HT1080 (cell line): ENCODE measurements around the gene ALOXE3. TPM values are rescaled to one million over a fixed set of nuclear protein-coding genes. Genes with fewer than 3 reads are reported as not detected.

ENCODE experiments used
- DNase-seq: peaks from one replicate; pipeline ENCODE4 v3.0.0-alpha.2; 2015; ENCODE audit warnings: low read depth
- polyA plus RNA-seq, 2 experiments: library from polyadenylated mRNA; depleted of rRNA; stranded (reverse); fragments of >200 nt; gene quantifications; 2 replicates each; pipeline ENCODE4 v1.2.3, GENCODE V29; 2015
- total RNA-seq: library from RNA; depleted of rRNA; stranded (reverse); fragments of >200 nt; shearing (Covaris generic); gene quantifications from 2 replicates; pipeline ENCODE4 v1.2.3, GENCODE V29; 2014; rRNA removed

Gene ALOXE3
- 0.60 and 1.0 TPM in 2 replicates for total RNA-seq
- polyA plus RNA-seq (2015; cell fraction: cytosol; rRNA removed), result 1.4 and 2.7 TPM in 2 replicates
- polyA plus RNA-seq (2015; cell fraction: nucleus; rRNA removed), result 1.9 and 2.1 TPM in 2 replicates

DNA sequence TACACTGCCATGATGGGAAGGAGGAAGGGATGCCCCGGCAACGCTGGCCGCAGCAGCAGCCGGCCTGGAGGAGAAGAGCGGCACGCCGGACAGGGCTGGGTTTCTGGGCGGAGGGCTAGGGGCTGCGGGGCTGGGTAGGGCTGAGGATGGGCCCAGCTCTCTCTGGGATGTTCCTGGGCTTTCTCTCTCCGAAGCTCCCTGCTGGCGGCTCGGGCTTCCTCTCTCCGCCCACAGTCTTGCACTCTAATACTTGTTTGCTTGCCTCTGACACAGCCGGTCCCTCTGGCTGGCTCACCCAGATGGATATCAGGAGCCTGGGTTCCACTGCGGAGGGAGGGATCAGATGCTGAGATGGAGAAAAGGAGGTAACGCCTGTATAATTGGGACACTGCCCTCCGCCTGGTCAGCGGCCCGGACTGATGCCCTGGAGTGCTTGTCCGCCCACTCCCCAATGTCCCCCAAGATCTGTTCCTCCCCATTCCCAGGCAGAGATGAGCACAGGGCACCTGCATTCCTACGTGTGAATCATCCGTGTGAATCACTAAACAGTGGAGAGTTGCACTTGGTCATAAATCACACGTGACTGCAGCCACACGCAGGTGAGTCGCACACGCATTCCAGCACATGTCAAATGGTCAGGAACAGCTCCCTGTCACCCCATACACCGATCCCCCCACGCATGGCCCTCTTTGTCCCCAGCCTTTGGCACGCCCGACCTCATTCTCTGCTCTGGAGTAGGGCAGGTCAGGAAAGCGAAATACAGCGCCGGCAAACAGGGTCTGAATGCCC, at the start of gene ALOXE3:
ALOXE3 (minus strand) TSS at position 535 of the 789 bp plus-strand sequence; CDS start at position 11, 524 bp downstream.
- peak; percentile 82 for DNase-seq

DNA sequence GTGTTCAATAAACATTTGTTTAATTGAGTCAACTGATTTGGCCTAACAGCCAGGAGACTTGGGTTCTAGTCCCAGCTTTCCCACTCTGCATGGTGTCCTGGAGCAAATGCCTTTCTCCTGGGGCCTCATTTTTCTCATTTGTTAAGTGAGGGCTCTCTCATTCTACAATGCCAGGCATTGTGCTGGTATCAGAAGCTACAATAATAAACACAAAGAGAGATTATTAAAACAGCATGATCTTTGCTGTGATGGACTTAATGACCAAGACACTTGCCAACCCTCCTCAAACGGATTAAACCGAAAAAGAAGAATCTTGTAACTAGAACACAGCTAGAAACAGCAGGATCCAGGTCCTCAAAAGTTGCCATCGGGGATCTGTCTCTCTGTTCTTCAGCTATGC, 49.2 kb upstream of the ALOXE3 start:
- no peak for DNase-seq

DNA sequence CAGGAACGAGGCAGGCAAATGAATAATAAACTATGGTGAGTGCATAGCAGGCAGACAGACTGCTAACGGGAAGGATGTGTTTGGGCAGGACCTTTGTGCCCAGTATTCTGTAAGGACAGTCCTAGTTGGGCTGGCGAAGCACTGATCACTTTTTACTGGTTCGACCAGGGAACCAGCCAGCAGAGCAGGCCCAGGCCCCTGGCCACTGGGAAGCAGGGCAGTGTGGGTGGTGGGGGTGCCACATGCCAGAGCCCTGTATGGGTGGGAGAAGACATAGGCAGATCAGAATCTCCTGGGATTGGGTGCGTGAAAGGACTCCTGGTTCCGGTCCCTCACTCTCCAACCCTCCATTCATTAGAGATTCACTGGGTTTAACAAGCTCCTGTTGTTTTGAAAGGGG, 48.4 kb upstream of the ALOXE3 start:
- no peak for DNase-seq

- no peak for DNase-seq
Observed at GRCh38 chr17:8164815-8165131, 46.5 kb upstream of the ALOXE3 start.

GRCh38 chr17:8163978-8164814, 45.9 kb upstream of the ALOXE3 start:
- peak; percentile 38 for DNase-seq

DNA sequence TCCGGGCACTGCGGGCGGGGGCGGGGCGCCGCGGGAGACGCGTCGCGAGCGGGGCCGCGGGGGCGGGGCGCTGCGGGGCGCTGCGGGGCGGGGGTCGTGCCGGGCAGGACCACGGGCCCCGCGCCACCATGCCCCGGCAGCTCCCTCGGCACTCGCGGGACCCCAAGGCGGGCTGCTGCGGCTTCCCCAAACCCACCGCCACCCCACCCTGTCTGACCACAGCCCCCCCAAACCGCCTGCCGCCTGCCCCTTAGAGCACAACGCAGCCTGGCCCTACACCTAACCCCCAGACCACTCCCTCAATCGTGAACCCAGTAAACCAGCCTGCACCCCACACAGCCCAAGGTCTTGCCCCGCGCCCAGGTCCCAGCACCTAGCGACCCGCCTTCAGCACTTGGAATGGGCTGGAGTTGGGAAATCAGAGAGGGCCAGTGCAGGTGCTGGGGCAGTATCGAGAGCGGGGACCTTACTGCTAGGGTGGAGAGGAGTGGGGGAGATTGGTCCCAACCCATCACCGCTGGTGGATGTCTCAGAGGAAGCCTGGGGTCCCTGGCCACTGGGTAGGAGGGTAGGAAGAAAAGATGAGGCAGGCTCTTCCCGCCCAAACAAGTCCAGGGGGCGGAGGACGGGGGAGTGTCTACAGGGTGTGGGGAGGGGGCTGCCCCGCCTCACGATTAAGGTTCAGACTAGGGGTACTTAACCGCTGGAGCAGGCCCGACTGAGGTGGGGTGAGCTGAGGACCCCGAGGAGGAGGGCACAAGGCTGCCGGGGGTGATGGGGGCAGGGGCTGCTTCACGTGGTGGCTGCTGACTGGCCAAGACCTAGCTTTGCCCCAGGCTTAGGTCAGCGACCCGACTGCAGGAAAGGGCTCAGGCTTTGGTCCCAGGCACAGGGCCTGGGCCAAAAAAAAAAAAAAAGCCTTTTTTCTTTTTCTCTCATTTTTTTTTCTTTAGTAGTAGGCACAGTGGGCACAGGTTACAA, 45.0 kb upstream of the ALOXE3 start:
- no peak for DNase-seq

DNA sequence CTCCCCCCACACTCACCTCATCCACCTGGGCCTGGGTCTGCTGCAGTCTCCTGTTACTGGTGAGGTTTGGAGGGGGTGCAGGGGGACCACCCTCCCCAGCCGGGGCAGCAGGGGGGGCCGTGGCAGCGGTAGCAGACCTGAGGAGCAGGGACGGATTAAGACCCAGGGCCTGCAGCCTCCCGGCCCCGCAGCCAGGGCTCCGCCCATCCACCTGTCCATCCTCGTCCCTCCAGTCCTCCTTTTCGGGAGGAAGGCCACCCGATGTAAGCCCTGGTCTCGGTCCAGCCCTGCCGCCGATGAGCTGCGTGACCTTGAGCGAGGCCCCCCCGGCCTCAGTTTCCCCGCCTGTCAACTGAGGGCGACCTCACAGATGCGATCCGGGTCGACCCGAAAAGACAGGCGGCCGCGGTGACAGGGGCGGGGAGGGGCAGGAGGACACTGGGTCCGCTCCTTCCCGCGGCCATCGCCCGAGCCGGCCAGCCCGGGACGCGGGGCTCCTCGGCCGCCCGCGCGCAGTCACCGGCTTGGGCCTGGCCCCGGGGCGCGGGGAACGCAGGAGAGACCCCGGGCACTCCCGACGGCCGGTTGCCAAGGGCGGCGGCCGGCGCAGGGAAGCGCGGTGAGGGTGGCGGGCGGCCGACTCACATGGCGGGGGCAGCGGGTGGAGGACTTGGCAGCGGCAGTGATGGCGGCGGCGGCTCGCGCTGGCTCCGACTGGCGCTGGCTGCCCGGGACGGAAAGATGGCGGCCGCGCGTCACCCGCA, 44.1 kb upstream of the ALOXE3 start, which contains the start of gene VAMP2:
VAMP2 (minus strand) TSS at position 716 of the 764 bp plus-strand sequence; CDS start at position 647, 69 bp downstream.
- peak; percentile 45 for DNase-seq

DNA sequence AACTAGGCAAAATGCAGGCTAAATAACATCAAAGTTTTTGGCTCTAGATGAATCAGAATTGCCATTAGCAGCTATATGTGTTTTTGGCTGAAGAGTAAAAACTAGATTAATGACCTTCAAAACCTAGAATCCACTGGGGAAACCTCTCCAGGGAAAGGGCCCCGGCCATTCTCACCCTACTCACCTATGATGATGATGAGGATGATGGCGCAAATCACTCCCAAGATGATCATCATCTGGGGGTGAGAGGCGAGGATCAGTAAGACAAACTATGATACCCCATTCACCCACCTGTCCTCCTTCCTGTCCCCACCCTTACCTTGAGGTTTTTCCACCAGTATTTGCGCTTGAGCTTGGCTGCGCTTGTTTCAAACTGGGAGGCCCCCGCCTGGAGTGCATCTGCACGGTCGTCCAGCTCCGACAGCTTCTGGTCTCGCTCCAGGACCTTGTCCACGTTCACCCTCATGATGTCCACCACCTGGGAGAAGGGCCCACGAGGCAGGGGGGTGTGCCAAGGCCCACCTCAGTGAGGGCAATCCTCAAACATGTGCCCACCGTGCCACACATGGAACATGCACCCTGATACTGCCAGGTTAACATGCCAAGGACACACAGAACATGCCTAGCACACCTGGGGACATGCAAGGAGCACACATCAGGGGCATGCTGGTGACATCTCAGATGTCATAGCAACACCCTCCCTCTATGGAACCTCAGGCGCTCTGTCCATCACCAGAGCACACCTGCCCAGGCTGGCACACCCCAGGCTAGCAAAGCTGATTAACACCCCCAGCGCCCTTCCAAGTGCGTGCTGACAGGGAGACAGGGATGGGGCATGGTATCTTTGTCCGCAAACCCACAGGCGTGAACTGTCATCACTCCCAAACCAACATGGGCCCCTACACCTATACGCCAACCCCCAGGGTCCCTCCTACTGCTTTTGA, 43.2 kb upstream of the ALOXE3 start:
- DNase-seq, result no peak

DNA sequence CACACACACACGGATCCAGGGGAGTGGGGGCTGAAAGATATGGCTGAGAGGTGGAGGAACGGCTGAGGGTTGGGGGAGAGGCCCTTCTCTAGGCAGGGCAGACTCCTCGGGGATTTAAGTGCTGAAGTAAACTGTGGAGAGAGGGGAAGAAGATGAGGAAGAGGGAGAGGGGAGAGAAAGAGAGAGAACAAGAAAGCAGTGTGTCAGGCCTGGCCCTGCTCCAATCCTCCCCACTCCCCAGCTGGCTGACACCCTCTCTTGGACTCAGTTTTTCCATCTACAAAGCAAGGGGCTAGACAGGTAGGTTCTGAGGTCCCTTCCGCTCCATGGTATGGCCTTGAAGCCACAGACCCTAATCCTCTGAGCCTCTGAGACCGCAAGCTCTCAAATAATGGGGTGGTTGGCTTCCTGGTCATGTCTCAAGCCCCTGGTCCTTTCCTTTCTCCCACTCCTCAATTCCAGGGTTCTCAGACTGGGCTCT, 42.5 kb upstream of the ALOXE3 start:
- no peak for DNase-seq

- DNase-seq, result no peak
Observed at GRCh38 chr17:8160224-8160577, 41.9 kb upstream of the ALOXE3 start.

DNA sequence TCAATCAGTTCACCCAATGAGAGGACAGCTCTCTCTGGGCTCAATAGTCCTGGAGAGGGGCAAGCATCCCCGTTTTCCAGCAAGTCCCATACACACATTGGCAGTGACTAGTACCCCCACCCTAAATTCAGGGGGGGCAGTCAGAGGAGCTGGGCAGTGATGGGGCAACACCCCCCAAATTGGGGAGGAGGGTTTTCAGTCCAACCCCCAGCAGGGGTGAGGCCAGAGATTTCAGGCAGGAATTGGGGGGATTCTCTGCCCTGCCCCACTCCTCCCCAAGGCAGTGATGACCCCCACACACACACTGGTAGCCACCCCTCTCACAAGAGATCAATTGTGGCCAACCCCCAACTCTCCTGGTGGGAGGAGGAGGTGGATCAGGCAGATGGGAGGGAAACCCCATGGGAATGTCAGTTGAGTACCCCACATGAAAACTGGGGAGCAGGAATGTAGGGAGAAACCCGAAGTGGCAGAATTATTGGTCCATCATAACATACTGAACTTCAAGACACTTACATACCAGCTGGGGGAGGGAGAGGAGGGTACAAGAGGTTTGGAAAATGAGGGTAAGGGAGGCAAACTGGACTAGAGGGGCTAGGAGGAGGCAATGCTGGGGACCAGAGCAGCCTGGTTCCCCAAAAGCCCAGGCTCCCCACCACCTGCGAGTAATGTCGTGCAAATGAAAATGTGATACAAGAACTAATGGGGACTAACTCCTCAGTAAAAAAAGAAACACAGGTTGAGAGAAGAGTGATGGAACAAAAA, 41.3 kb upstream of the ALOXE3 start:
- no peak for DNase-seq

DNA sequence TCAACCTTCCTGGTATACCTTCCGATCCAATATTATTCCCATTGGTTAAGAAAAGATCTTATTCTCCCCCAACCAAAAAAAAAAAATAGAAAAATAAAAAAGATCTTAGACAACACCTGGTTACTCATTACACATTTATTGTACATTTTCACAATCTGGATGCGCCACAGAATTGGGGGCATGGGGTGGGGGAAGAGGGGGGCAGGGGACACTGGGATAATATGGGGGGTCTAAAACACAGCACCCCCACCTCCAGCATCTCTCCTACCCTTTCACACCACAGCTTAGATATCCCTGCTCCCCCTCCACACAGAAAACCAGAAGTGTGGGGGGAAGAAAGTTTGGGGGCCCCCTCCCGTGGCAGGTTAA, 40.7 kb upstream of the ALOXE3 start:
- no peak for DNase-seq

DNA sequence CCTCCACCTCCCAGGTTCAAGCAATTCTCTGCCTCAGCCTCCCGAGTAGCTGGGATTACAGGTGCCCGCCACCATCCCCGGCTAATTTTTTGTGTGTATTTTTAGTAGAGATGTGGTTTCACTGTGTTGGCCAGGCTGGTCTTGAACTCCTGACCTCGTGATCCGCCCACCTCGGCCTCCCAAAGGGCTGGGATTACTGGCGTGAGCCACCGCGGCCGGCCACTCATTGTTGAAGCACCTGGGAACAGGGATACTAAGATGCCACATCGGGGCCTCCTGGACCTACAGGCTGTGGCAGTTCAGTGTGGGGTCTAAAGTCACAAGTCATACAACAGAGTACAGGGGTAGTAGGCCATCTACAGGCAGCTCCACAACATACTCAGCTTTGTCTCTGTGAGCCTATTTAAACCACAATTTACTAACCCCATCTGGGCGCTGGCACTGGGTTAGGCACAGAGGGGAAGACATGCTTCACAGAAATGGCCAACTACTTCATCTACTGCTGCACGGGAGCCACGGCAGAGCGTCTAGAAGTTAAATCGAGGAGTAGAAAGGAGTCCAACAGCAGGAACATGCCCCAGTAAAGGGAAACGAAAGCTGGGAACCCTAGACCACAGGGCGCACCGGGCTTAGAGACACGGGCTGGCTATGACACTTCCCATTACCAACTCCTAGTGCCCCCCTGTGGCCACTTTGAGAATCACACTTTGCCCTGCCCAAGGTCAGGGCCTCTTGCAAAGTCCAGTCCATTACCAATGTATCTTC, 40.1 kb upstream of the ALOXE3 start:
- DNase-seq, result peak; percentile 85

GRCh38 chr17:8156246-8156992, 38.1 kb upstream of the ALOXE3 start:
- peak; percentile 100 for DNase-seq

DNA sequence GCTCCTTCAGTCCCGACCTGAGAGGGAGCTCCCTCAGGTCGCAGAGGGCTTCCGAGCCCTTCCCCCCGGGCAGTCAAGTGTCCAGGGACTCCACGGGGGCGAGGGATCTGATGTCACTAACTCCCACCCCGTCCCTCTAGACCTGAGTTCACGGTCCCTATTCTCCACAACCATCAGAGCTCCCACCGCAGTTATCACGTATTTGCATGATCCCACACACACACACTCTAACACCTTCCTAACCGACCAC, 37.6 kb upstream of the ALOXE3 start:
- no peak for DNase-seq

- DNase-seq, result no peak
Observed at GRCh38 chr17:8155231-8155995, 37.1 kb upstream of the ALOXE3 start.
